Astrocyte (in vitro differentiated cells and primary cell): ENCODE data around the gene KRT74.

Experiments used
- EZH2 ChIP-seq: IDR thresholded peaks from 2 replicates; pipeline ENCODE4 v1.6.1; 2012; ENCODE audit warnings: mild to moderate bottlenecking, low read length, inconsistent platforms; ENCODE audit not compliant: insufficient read depth
- TF ChIP-seq, protein P1 (sequence below): IDR thresholded peaks from 2 replicates; pipeline ENCODE4 v1.5.1; 2011; ENCODE audit warnings: low read depth, mild to moderate bottlenecking, inconsistent platforms, low read length, moderate library complexity; ENCODE audit not compliant: insufficient read depth

DNA sequence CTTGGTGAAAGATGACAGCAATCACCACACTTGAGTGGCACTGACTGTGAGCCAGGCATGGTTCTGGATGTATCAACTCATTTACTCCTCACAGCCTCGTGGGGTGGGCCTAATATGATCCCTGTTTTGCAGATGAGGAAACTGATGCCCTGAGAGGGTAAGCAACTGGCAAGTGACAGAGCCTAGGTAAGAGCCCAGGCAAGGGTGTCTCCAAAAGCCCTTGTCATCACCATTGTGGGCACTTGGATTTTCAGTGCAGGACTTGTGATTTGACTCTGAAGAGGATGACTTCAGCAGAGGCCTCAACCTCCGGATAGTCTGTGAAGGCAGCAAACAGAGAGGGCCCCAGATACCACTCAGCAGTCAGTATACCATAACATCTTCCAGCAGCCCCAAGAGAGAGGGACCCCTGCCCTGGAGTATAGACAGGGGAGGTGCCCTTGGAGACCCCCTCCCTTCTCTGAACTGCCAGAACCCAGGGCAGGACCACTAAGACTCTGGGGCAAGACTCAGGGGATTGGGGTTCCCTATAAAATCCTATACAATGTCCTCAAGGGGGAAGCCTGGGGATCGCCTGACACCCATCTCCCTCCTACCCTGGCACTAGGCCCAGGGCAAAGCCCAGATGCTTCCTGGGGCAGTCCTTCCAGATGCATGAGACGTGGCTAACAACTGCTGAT, 46.4 kb downstream of the KRT74 start:
- TF ChIP-seq, protein P1, sequence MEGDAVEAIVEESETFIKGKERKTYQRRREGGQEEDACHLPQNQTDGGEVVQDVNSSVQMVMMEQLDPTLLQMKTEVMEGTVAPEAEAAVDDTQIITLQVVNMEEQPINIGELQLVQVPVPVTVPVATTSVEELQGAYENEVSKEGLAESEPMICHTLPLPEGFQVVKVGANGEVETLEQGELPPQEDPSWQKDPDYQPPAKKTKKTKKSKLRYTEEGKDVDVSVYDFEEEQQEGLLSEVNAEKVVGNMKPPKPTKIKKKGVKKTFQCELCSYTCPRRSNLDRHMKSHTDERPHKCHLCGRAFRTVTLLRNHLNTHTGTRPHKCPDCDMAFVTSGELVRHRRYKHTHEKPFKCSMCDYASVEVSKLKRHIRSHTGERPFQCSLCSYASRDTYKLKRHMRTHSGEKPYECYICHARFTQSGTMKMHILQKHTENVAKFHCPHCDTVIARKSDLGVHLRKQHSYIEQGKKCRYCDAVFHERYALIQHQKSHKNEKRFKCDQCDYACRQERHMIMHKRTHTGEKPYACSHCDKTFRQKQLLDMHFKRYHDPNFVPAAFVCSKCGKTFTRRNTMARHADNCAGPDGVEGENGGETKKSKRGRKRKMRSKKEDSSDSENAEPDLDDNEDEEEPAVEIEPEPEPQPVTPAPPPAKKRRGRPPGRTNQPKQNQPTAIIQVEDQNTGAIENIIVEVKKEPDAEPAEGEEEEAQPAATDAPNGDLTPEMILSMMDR: no peak
- TF ChIP-seq EZH2: no peak
